ENCODE data around the gene CCL15.

The CCL15 gene

GRCh38 chr17:36001110-36001771 is at the start of gene CCL15:
TSS of gene CCL15 (minus strand) at chr17:36001553. CDS start at chr17:36001492, 61 bp downstream.
- Histone ChIP-seq H4K20me1 (ENCODE audit: insufficient read depth, low read length) (no peaks in the 10 kb centered on the region), H3K9me3 (ENCODE audit: low read length) (no peaks in the 10 kb centered on the region), H3K79me2 (ENCODE audit: insufficient read depth, low read length) (no peaks in the 10 kb centered on the region), H2AFZ (ENCODE audit: low read length) (no peak within 1 kb of the TSS), H3K4me3 (ENCODE audit: low read depth, low read length, poor library complexity, severe bottlenecking) (no peak within 1 kb of the TSS), H3K4me2 (ENCODE audit: low read length) (no peak within 1 kb of the TSS), H3K27me3 (ENCODE audit: insufficient read depth, low read length) (no peaks in the 10 kb centered on the region), H3K9me2 (ENCODE audit: low read depth, low read length) (no peaks in the 10 kb centered on the region), H3K36me3 (ENCODE audit: insufficient read depth, low read length) (no peaks in the 10 kb centered on the region), H3F3A (ENCODE audit: insufficient read depth, low read length) (no peaks in the 10 kb centered on the region), H3K27ac (ENCODE audit: low read depth, low read length, poor library complexity, severe bottlenecking) (no peak within 1 kb of the TSS), H3K9ac (ENCODE audit: low read length) (no peak within 1 kb of the TSS), H3K4me1 (ENCODE audit: insufficient read depth, low read length, severe bottlenecking) (no peaks in the 10 kb centered on the region)
- no peak for TF ChIP-seq EZH2 (IDR thresholded peaks at IDR 0.05; ENCODE audit: borderline replicate concordance, low read length)
- TF ChIP-seq, protein P1, sequence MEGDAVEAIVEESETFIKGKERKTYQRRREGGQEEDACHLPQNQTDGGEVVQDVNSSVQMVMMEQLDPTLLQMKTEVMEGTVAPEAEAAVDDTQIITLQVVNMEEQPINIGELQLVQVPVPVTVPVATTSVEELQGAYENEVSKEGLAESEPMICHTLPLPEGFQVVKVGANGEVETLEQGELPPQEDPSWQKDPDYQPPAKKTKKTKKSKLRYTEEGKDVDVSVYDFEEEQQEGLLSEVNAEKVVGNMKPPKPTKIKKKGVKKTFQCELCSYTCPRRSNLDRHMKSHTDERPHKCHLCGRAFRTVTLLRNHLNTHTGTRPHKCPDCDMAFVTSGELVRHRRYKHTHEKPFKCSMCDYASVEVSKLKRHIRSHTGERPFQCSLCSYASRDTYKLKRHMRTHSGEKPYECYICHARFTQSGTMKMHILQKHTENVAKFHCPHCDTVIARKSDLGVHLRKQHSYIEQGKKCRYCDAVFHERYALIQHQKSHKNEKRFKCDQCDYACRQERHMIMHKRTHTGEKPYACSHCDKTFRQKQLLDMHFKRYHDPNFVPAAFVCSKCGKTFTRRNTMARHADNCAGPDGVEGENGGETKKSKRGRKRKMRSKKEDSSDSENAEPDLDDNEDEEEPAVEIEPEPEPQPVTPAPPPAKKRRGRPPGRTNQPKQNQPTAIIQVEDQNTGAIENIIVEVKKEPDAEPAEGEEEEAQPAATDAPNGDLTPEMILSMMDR (IDR thresholded peaks at IDR 0.05; ENCODE audit: low read length) = no peak

DNA sequence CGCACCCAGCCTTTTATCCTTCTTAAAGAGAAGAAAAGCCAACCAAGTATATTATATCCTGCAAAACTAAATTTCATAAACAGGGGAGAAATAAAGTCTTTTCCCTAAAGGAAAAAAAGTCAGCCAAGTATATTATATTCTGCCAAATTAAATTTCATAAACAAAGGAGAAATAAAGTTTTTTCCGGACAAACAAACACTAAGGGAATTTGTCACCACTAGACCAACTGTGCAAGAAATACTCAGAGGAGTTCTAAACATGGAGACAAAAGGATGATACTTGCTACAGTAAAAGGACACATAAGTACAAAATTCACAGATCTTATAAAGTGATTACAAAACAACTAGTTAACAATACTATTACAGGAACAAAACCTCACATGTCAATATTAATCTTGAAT is 48.3 kb upstream of the CCL15 start:
- no peaks in the 10 kb centered on the region for H3K79me2 ChIP-seq (ENCODE audit: insufficient read depth, low read length)
- H3K27ac ChIP-seq (ENCODE audit: low read depth, low read length, poor library complexity, severe bottlenecking) = no peak overlapping the region
- TF ChIP-seq EZH2 (IDR thresholded peaks at IDR 0.05; ENCODE audit: borderline replicate concordance, low read length) = no peak
- TF ChIP-seq, protein P1 (IDR thresholded peaks at IDR 0.05; ENCODE audit: low read length) = no peak
- H3K9ac ChIP-seq (ENCODE audit: low read length) = no peak overlapping the region
- H3K36me3 ChIP-seq (ENCODE audit: insufficient read depth, low read length) = no peaks in the 10 kb centered on the region
- no peaks in the 10 kb centered on the region for H4K20me1 ChIP-seq (ENCODE audit: insufficient read depth, low read length)
- H3F3A ChIP-seq (ENCODE audit: insufficient read depth, low read length) = no peaks in the 10 kb centered on the region
- no peaks in the 10 kb centered on the region for H3K9me2 ChIP-seq (ENCODE audit: low read depth, low read length)
- no peaks in the 10 kb centered on the region for H3K9me3 ChIP-seq (ENCODE audit: low read length)
- H3K27me3 ChIP-seq (ENCODE audit: insufficient read depth, low read length) = no peaks in the 10 kb centered on the region
- no peak overlapping the region for H3K4me3 ChIP-seq (ENCODE audit: low read depth, low read length, poor library complexity, severe bottlenecking)
- H2AFZ ChIP-seq (ENCODE audit: low read length) = no peak overlapping the region
- no peaks in the 10 kb centered on the region for H3K4me1 ChIP-seq (ENCODE audit: insufficient read depth, low read length, severe bottlenecking)
- H3K4me2 ChIP-seq (ENCODE audit: low read length) = no peak overlapping the region

DNA sequence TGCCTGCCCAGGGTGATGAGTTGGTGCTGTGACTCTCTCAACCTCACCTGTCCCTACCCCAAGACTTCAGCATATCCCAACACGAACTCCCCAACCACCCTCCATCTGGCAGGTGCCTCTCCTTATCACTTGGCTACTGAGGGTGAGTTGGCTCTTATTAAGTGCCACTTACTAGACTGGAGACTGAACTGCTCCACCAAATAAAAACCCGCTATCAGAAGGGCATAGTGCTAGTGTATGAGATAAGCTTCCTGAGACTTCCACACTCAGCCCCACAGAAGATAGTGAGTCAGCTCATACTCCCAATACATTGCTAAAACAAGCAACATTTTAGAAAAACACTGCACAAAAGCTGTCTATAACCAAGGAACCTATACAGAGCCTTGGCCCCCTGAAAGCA is 46.7 kb upstream of the CCL15 start:
- no peaks in the 10 kb centered on the region for H3K79me2 ChIP-seq (ENCODE audit: insufficient read depth, low read length)
- H3K9ac ChIP-seq (ENCODE audit: low read length) = no peak overlapping the region
- TF ChIP-seq, protein P1 (IDR thresholded peaks at IDR 0.05; ENCODE audit: low read length) = no peak
- TF ChIP-seq EZH2 (IDR thresholded peaks at IDR 0.05; ENCODE audit: borderline replicate concordance, low read length) = no peak
- no peaks in the 10 kb centered on the region for H3K27me3 ChIP-seq (ENCODE audit: insufficient read depth, low read length)
- no peak overlapping the region for H3K4me2 ChIP-seq (ENCODE audit: low read length)
- H3F3A ChIP-seq (ENCODE audit: insufficient read depth, low read length) = no peaks in the 10 kb centered on the region
- H3K27ac ChIP-seq (ENCODE audit: low read depth, low read length, poor library complexity, severe bottlenecking) = no peak overlapping the region
- no peaks in the 10 kb centered on the region for H3K4me1 ChIP-seq (ENCODE audit: insufficient read depth, low read length, severe bottlenecking)
- no peaks in the 10 kb centered on the region for H3K36me3 ChIP-seq (ENCODE audit: insufficient read depth, low read length)
- no peaks in the 10 kb centered on the region for H3K9me3 ChIP-seq (ENCODE audit: low read length)
- no peak overlapping the region for H2AFZ ChIP-seq (ENCODE audit: low read length)
- no peaks in the 10 kb centered on the region for H3K9me2 ChIP-seq (ENCODE audit: low read depth, low read length)
- no peak overlapping the region for H3K4me3 ChIP-seq (ENCODE audit: low read depth, low read length, poor library complexity, severe bottlenecking)
- no peaks in the 10 kb centered on the region for H4K20me1 ChIP-seq (ENCODE audit: insufficient read depth, low read length)
